Measurements from ENCODE around the gene TLE4.

Gene TLE4

DNA sequence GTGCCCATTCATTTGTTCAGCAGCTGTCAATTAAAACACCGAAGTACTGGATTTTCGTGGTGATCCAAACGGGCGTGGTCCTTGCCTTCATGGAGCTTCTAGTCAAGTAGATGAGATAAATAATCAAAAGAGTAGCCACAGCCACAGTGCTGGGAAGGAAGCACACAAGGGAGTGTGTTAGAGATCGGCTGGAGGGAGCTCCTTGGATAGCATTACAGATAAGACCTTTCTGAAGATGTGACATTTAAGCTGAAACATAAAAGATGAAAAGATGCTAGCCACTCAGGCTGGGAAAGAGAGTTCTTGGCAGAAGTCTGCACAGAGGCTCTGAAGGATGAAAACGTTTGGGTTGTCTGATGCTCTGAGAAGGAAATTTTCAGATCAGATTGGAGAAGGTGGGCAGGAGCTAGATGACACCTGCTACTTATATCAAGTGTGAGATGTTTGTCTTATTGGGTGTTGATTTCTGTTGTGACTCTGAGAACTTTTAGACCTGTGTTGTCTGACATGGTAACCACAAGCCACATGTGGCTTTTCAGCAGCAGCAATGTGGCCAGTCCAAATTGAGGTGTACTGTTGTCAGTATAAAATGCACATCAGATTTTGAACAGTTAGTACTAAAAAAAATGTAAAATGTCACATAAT is 123.9 kb downstream of the TLE4 start:
- Histone ChIP-seq H3K4me1 (ENCODE audit: control extremely low read depth in 1 of 4, control insufficient read depth in 4 of 4, insufficient read depth in 4 of 4, low read length in 3 of 4) (peaks cover 0 to 7% (median 2%) of the 10 kb centered on the region in 4 experiments), H3K4me3 (ENCODE audit: control insufficient read depth in 1 of 7, extremely low read depth in 1 of 7, insufficient read depth in 4 of 7, low read depth in 2 of 7, low read length in 6 of 7) (no peak overlapping the region), H3K9me3 (ENCODE audit: control extremely low read depth in 1 of 5, control insufficient read depth in 4 of 5, insufficient read depth in 2 of 5, low read depth in 1 of 5, low read length in 4 of 5) (no peaks in the 10 kb centered on the region), H3K27me3 (replicated peaks in 2 of 5; ENCODE audit: control insufficient read depth in 4 of 5, insufficient read depth in 5 of 5, low read length in 4 of 5) (no peaks in the 10 kb centered on the region), H3K27ac (ENCODE audit: insufficient read depth in 1 of 2, low read depth in 1 of 2, low read length in 2 of 2, poor library complexity in 1 of 2, severe bottlenecking in 2 of 2) (no peak overlapping the region), H3K36me3 (ENCODE audit: control insufficient read depth in 4 of 4, insufficient read depth in 4 of 4, low read length in 3 of 4) (peaks cover 0 to 3% (median 0%) of the 10 kb centered on the region in 4 experiments)
- POLR2A ChIA-PET, result no interaction called here
- CTCF ChIA-PET, result interaction anchor here (1.6 kb wide), 1 partner anchor 11 kb away, joined by 4 read pairs; no protein-coding TSS in a partner anchor
- peak in 2 of 3 donors; percentile 48 to 51 for DNase-seq
- 90% methylated on average over 6 of the region's 6 CpGs for WGBS (ENCODE audit: insufficient coverage)

DNA sequence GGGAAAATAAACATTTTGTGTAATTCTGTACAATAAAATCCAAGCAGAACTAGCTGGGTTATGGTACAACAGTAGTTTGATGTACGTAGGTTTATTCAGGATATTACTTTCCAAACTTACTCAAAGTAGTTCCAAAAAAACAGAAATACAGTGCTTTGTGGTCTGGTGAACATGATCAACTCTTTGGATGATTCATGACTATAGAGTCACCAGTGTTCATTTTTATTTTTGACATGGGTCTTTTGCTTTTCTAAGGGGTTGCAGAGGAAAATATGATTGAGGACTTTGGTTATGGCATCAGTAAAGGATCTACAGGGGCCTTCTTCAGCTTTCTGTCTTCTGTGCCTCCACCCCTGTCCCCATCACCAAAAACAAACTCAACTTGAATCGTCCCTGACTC is 127.2 kb downstream of the TLE4 start:
- no CpG with 5 or more reads among the region's 2 CpGs for WGBS (ENCODE audit: insufficient coverage)
- DNase-seq, result no peak
- H3K4me1 ChIP-seq (ENCODE audit: control extremely low read depth in 1 of 4, control insufficient read depth in 4 of 4, insufficient read depth in 4 of 4, low read length in 3 of 4), result peaks cover 10 to 18% (median 14%) of the 10 kb centered on the region in 4 experiments
- ChIA-PET CTCF (no interaction called here), POLR2A (no interaction called here)
- H3K9me3 ChIP-seq (ENCODE audit: control extremely low read depth in 1 of 5, control insufficient read depth in 4 of 5, insufficient read depth in 2 of 5, low read depth in 1 of 5, low read length in 4 of 5), result no peaks in the 10 kb centered on the region
- no peak overlapping the region for H3K27ac ChIP-seq (ENCODE audit: insufficient read depth in 1 of 2, low read depth in 1 of 2, low read length in 2 of 2, poor library complexity in 1 of 2, severe bottlenecking in 2 of 2)
- no peak overlapping the region for H3K4me3 ChIP-seq (ENCODE audit: control insufficient read depth in 1 of 7, extremely low read depth in 1 of 7, insufficient read depth in 4 of 7, low read depth in 2 of 7, low read length in 6 of 7)
- H3K27me3 ChIP-seq (replicated peaks in 2 of 5; ENCODE audit: control insufficient read depth in 4 of 5, insufficient read depth in 5 of 5, low read length in 4 of 5), result no peaks in the 10 kb centered on the region
- no peaks in the 10 kb centered on the region for H3K36me3 ChIP-seq (ENCODE audit: control insufficient read depth in 4 of 4, insufficient read depth in 4 of 4, low read length in 3 of 4)

DNA sequence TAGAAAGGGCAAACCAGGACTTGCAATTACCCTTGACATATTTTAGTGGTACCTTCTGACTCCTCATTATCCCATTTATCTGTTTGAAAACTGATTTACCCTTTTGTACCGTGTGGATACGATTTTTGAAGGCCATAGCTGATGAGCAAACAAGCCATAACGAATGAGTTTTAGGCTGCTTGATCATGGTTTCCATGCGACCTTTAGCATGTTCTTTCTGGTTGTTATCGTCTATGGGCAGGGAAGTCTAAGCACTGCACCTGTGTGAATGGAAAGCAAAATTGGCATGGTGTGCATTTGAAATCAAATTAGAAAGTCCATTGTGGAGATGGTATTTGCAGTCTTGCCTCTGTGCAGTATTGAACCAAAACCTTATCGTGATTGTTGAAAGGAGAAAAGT is 127.7 kb downstream of the TLE4 start:
- WGBS (ENCODE audit: insufficient coverage), result 97% methylated on average over 4 of the region's 6 CpGs
- ChIA-PET POLR2A (no interaction called here), CTCF (no interaction called here)
- peaks cover 10 to 18% (median 14%) of the 10 kb centered on the region in 4 experiments for H3K4me1 ChIP-seq (ENCODE audit: control extremely low read depth in 1 of 4, control insufficient read depth in 4 of 4, insufficient read depth in 4 of 4, low read length in 3 of 4)
- H3K4me3 ChIP-seq (ENCODE audit: control insufficient read depth in 1 of 7, extremely low read depth in 1 of 7, insufficient read depth in 4 of 7, low read depth in 2 of 7, low read length in 6 of 7), result no peak overlapping the region
- no peak overlapping the region for H3K27ac ChIP-seq (ENCODE audit: insufficient read depth in 1 of 2, low read depth in 1 of 2, low read length in 2 of 2, poor library complexity in 1 of 2, severe bottlenecking in 2 of 2)
- H3K27me3 ChIP-seq (replicated peaks in 2 of 5; ENCODE audit: control insufficient read depth in 4 of 5, insufficient read depth in 5 of 5, low read length in 4 of 5), result no peaks in the 10 kb centered on the region
- DNase-seq, result no peak
- H3K9me3 ChIP-seq (ENCODE audit: control extremely low read depth in 1 of 5, control insufficient read depth in 4 of 5, insufficient read depth in 2 of 5, low read depth in 1 of 5, low read length in 4 of 5), result no peaks in the 10 kb centered on the region
- H3K36me3 ChIP-seq (ENCODE audit: control insufficient read depth in 4 of 4, insufficient read depth in 4 of 4, low read length in 3 of 4), result no peaks in the 10 kb centered on the region

DNA sequence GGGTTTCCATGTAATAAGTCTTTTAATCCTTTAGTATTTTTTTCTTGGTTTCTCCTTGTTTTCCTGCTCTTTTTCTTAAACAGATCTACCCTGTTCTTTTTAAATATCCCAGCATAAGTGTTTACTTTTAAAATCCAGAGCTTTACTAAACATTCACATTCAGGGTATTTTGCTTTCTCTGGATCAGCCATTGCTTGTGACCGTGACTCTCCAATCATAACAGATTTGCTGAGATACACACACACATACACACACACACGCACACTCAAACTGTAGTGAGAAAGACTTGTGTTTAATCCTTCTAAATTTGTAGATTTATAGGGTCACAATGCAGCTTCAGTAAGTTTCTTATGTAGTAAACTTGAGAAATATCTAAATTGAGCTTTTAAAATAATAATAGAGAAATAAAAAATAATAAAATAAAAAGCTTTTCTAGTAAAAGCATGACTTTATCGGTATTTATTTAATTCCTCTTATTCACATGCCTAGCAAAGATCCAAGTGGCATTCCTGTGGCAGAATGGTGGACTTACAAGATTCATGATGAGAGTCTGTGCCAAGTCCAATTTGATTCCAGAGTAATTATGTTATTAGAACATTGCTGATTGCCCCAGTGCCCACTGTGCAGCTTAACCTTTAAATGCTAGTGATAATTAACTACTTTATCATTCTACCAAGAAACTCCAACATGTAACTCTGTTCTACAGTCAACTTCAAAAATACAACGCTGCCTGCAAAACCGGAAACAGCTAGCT is 129.0 kb downstream of the TLE4 start:
- peaks cover 0 to 10% (median 4%) of the 10 kb centered on the region in 4 experiments for H3K36me3 ChIP-seq (ENCODE audit: control insufficient read depth in 4 of 4, insufficient read depth in 4 of 4, low read length in 3 of 4)
- no peak for DNase-seq
- no peaks in the 10 kb centered on the region for H3K9me3 ChIP-seq (ENCODE audit: control extremely low read depth in 1 of 5, control insufficient read depth in 4 of 5, insufficient read depth in 2 of 5, low read depth in 1 of 5, low read length in 4 of 5)
- no peak overlapping the region for H3K4me3 ChIP-seq (ENCODE audit: control insufficient read depth in 1 of 7, extremely low read depth in 1 of 7, insufficient read depth in 4 of 7, low read depth in 2 of 7, low read length in 6 of 7)
- H3K27ac ChIP-seq (ENCODE audit: insufficient read depth in 1 of 2, low read depth in 1 of 2, low read length in 2 of 2, poor library complexity in 1 of 2, severe bottlenecking in 2 of 2), result no peak overlapping the region
- POLR2A ChIA-PET, result no interaction called here
- CTCF ChIA-PET, result interaction anchor here (0.7 to 1.2 kb wide), 3 partner anchors 12 to 77 kb away, joined by 3 to 4 read pairs (median 3); no protein-coding TSS in a partner anchor
- H3K27me3 ChIP-seq (replicated peaks in 2 of 5; ENCODE audit: control insufficient read depth in 4 of 5, insufficient read depth in 5 of 5, low read length in 4 of 5), result no peaks in the 10 kb centered on the region
- WGBS (ENCODE audit: insufficient coverage), result no CpG with 5 or more reads among the region's 5 CpGs
- peaks cover 10 to 14% (median 13%) of the 10 kb centered on the region in 4 experiments for H3K4me1 ChIP-seq (ENCODE audit: control extremely low read depth in 1 of 4, control insufficient read depth in 4 of 4, insufficient read depth in 4 of 4, low read length in 3 of 4)

DNA sequence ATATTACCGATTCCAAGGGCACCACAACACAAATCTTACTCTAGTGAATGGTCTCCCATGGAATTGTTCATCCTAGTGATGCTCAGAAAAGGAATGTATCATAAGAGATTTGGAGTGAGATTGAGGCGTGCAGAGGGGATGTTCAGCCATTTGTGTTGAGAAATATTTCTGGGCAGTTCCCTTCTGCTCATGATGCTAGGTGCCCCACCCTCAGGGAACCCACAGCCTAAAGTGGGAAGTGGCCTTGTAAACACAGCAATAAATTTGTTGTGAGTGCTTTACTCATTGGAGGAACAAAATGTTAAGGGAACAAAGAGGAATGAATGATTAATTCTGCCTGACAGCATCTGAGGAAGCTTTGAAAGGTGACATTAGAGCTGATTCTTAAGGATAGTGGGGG is 129.9 kb downstream of the TLE4 start:
- Histone ChIP-seq H3K36me3 (ENCODE audit: control insufficient read depth in 4 of 4, insufficient read depth in 4 of 4, low read length in 3 of 4) (peaks cover 0 to 19% (median 11%) of the 10 kb centered on the region in 4 experiments), H3K4me3 (ENCODE audit: control insufficient read depth in 1 of 7, extremely low read depth in 1 of 7, insufficient read depth in 4 of 7, low read depth in 2 of 7, low read length in 6 of 7) (peak overlapping the region in 2 of 7 experiments; percentile 6 to 20), H3K9me3 (ENCODE audit: control extremely low read depth in 1 of 5, control insufficient read depth in 4 of 5, insufficient read depth in 2 of 5, low read depth in 1 of 5, low read length in 4 of 5) (no peaks in the 10 kb centered on the region), H3K27me3 (replicated peaks in 2 of 5; ENCODE audit: control insufficient read depth in 4 of 5, insufficient read depth in 5 of 5, low read length in 4 of 5) (no peaks in the 10 kb centered on the region), H3K4me1 (ENCODE audit: control extremely low read depth in 1 of 4, control insufficient read depth in 4 of 4, insufficient read depth in 4 of 4, low read length in 3 of 4) (peaks cover 10 to 13% (median 11%) of the 10 kb centered on the region in 4 experiments), H3K27ac (ENCODE audit: insufficient read depth in 1 of 2, low read depth in 1 of 2, low read length in 2 of 2, poor library complexity in 1 of 2, severe bottlenecking in 2 of 2) (peak overlapping the region in 1 of 2 experiments; percentile 38)
- WGBS (ENCODE audit: insufficient coverage), result no CpG with 5 or more reads among the region's 2 CpGs
- CTCF ChIA-PET, result no interaction called here
- DNase-seq, result peak; percentile 61 to 91 (median 88)
- POLR2A ChIA-PET, result no interaction called here

DNA sequence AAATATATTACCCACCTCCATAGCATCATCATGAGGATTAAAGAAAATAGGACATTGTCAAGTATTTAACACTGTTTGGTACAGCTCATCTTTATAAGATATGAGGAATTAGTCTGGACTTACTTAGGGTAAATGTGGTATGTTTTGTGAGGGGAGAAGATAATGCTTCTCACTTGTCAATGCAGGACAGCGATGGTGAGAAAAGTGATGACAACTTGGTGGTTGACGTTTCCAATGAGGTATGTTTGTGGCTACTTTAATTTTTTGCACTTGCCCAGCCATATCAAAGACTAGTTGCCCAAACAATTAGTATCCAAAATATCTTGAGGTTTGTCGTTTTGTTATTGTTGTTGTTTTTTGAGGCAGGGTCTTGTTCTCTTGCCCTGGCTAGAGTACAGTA is 133.9 kb downstream of the TLE4 start:
- no peaks in the 10 kb centered on the region for H3K27me3 ChIP-seq (replicated peaks in 2 of 5; ENCODE audit: control insufficient read depth in 4 of 5, insufficient read depth in 5 of 5, low read length in 4 of 5)
- DNase-seq, result no peak
- WGBS (ENCODE audit: insufficient coverage), result 100% methylated on average over 1 of the region's 3 CpGs
- H3K27ac ChIP-seq (ENCODE audit: insufficient read depth in 1 of 2, low read depth in 1 of 2, low read length in 2 of 2, poor library complexity in 1 of 2, severe bottlenecking in 2 of 2), result no peak overlapping the region
- no peaks in the 10 kb centered on the region for H3K9me3 ChIP-seq (ENCODE audit: control extremely low read depth in 1 of 5, control insufficient read depth in 4 of 5, insufficient read depth in 2 of 5, low read depth in 1 of 5, low read length in 4 of 5)
- POLR2A ChIA-PET, result no interaction called here
- H3K4me3 ChIP-seq (ENCODE audit: control insufficient read depth in 1 of 7, extremely low read depth in 1 of 7, insufficient read depth in 4 of 7, low read depth in 2 of 7, low read length in 6 of 7), result no peak overlapping the region
- CTCF ChIA-PET, result interaction anchor here (0.9 to 1.1 kb wide), 3 partner anchors 15 to 52 kb away, joined by 3 read pairs; no protein-coding TSS in a partner anchor
- H3K36me3 ChIP-seq (ENCODE audit: control insufficient read depth in 4 of 4, insufficient read depth in 4 of 4, low read length in 3 of 4), result peaks cover 10 to 53% (median 30%) of the 10 kb centered on the region in 4 experiments
- peaks cover 10 to 13% (median 11%) of the 10 kb centered on the region in 4 experiments for H3K4me1 ChIP-seq (ENCODE audit: control extremely low read depth in 1 of 4, control insufficient read depth in 4 of 4, insufficient read depth in 4 of 4, low read length in 3 of 4)

DNA sequence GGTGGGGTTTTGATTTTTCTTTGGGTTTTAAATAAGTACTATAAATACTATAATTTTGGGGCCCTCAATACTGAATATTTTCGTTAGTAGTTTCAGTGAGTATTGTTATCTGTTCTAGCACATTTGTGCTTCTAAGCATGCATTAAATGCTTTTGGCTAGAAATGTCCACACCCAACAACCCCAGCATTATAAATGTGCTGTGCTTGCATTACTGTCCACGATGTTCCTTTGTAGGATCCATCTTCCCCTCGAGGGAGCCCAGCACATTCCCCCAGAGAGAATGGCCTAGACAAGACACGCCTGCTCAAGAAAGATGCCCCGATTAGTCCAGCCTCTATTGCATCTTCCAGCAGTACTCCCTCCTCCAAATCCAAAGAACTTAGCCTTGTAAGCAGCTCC is 134.7 kb downstream of the TLE4 start:
- H3K4me3 ChIP-seq (ENCODE audit: control insufficient read depth in 1 of 7, extremely low read depth in 1 of 7, insufficient read depth in 4 of 7, low read depth in 2 of 7, low read length in 6 of 7), result no peak overlapping the region
- ChIA-PET CTCF (no interaction called here), POLR2A (no interaction called here)
- H3K36me3 ChIP-seq (ENCODE audit: control insufficient read depth in 4 of 4, insufficient read depth in 4 of 4, low read length in 3 of 4), result peaks cover 10 to 61% (median 35%) of the 10 kb centered on the region in 4 experiments
- no peak for DNase-seq
- no peak overlapping the region for H3K27ac ChIP-seq (ENCODE audit: insufficient read depth in 1 of 2, low read depth in 1 of 2, low read length in 2 of 2, poor library complexity in 1 of 2, severe bottlenecking in 2 of 2)
- H3K9me3 ChIP-seq (ENCODE audit: control extremely low read depth in 1 of 5, control insufficient read depth in 4 of 5, insufficient read depth in 2 of 5, low read depth in 1 of 5, low read length in 4 of 5), result no peaks in the 10 kb centered on the region
- WGBS (ENCODE audit: insufficient coverage), result 100% methylated on average over 2 of the region's 5 CpGs
- H3K27me3 ChIP-seq (replicated peaks in 2 of 5; ENCODE audit: control insufficient read depth in 4 of 5, insufficient read depth in 5 of 5, low read length in 4 of 5), result no peaks in the 10 kb centered on the region
- peaks cover 9 to 11% (median 10%) of the 10 kb centered on the region in 4 experiments for H3K4me1 ChIP-seq (ENCODE audit: control extremely low read depth in 1 of 4, control insufficient read depth in 4 of 4, insufficient read depth in 4 of 4, low read length in 3 of 4)
